Central memory CD8-positive, alpha-beta T cell (primary cell): ENCODE measurements around the gene SPATA45.
"Not testable (repeated sequence)": the region's sequence is repeated elsewhere in the genome, so short reads cannot be mapped to it uniquely, and the experiment has no call there.

Experiments
- ATAC-seq: fragments of 150-1000 bp; cut with Tn5 transposase; replicated peaks from 2 replicates; pipeline ENCODE4 v1.10.0; 2022; ENCODE audit warnings: mild to moderate bottlenecking, moderate FRiP score, moderate number of reproducible peaks; ENCODE audit not compliant: poor library complexity, severe bottlenecking; ENCODE audit errors: extremely low read depth
- DNase-seq, 2 donors: peaks; one replicate each; pipeline ENCODE4 v3.0.0; 2021; ENCODE audit warnings: low spot score in 2 of 2
- H3K27ac Mint-ChIP-seq: one replicate; pipeline ENCODE4 v1.8.0; 2022; ENCODE audit warnings: low read depth, mild to moderate bottlenecking, moderate library complexity, mixed read lengths
- H3K27me3 Mint-ChIP-seq: one replicate; pipeline ENCODE4 v1.8.0; 2022; ENCODE audit warnings: mixed read lengths
- H3K36me3 Mint-ChIP-seq: one replicate; pipeline ENCODE4 v1.8.0; 2022; ENCODE audit warnings: mild to moderate bottlenecking, moderate library complexity, mixed read lengths; ENCODE audit not compliant: insufficient read depth
- H3K4me1 Mint-ChIP-seq: one replicate; pipeline ENCODE4 v1.8.0; 2022; ENCODE audit warnings: mixed read lengths
- H3K4me3 Mint-ChIP-seq: one replicate; pipeline ENCODE4 v1.8.0; 2022; ENCODE audit warnings: mild to moderate bottlenecking, moderate library complexity, mixed read lengths
- H3K9me3 Mint-ChIP-seq: one replicate; pipeline ENCODE4 v1.8.0; 2022; ENCODE audit warnings: mixed read lengths

Gene SPATA45

DNA sequence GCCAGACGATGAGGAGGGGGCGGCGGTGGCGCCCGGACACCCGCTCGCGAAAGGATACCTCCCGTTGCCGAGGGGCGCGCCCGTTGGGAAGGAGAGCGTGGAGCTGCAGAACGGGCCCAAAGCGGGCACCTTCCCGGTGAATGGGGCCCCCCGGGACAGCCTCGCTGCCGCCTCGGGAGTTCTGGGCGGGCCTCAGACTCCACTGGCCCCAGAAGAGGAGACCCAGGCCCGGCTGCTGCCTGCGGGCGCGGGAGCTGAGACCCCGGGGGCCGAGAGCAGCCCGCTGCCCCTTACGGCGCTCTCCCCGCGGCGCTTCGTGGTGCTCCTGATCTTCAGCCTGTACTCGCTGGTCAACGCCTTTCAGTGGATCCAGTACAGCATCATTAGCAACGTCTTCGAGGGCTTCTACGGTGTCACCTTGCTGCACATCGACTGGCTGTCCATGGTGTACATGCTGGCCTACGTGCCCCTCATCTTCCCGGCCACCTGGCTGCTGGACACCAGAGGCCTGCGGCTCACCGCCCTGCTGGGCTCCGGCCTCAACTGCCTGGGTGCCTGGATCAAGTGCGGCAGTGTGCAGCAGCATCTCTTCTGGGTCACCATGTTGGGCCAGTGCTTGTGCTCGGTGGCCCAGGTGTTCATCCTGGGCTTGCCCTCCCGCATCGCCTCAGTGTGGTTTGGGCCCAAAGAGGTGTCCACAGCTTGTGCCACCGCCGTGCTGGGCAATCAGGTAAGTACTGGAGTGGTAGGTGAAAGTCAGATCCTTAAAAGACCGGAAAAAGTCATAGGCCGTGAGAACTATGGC, 11.2 kb upstream of the SPATA45 start:
- no peak overlapping the region for H3K4me3 Mint-ChIP-seq
- no peaks in the 10 kb centered on the region for H3K9me3 Mint-ChIP-seq
- H3K4me1 Mint-ChIP-seq = peaks cover 26% of the 10 kb centered on the region
- no peaks in the 10 kb centered on the region for H3K27me3 Mint-ChIP-seq
- H3K36me3 Mint-ChIP-seq = peaks cover 5% of the 10 kb centered on the region
- H3K27ac Mint-ChIP-seq = peak overlapping the region; percentile 87
- peak; percentile 22 for ATAC-seq
- peak in 1 of 2 donors; percentile 14 for DNase-seq

- no peaks in the 10 kb centered on the region for H3K9me3 Mint-ChIP-seq
- peak within 1 kb of the TSS; percentile 87 for H3K27ac Mint-ChIP-seq
- peaks cover 23% of the 10 kb centered on the region for H3K4me1 Mint-ChIP-seq
- H3K4me3 Mint-ChIP-seq = no peak within 1 kb of the TSS
- ATAC-seq (peak; percentile 96), DNase-seq (peak; percentile 80)
- peaks cover 5% of the 10 kb centered on the region for H3K36me3 Mint-ChIP-seq
- H3K27me3 Mint-ChIP-seq = no peaks in the 10 kb centered on the region
These were observed 10.6 kb upstream of the SPATA45 start, which contains the start of gene FLVCR1 for GRCh38 chr1:212857992-212858460. Gene FLVCR1 (plus strand): TSS chr1:212858275. CDS start chr1:212858453, 178 bp downstream.

DNA sequence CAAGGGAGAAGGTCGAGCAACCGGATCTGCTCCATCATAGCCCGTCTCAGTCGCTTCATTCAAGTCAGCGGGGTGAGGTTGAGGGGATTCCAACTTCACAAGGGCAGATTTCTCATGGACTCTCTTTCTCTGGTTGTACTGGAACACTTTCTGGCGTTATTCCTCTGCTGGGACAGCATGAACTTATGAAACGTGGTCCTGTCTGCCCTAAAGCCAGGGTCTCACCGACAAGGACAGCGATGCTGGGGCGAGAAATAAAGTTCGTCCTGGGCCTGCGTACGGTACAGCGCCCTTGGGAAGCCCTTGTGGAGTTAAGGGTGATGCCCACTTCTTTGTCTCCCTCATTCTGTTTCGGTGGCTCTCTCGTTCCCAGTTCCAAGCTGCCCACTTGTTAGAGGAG, 9.3 kb upstream of the SPATA45 start:
- Mint-ChIP-seq H3K4me3 (no peak overlapping the region), H3K27ac (no peak overlapping the region)

GRCh38 chr1:212853658-212854057, 6.2 kb upstream of the SPATA45 start:
- Mint-ChIP-seq H3K36me3 (peaks cover 5% of the 10 kb centered on the region), H3K4me3 (no peak overlapping the region), H3K27ac (no peak overlapping the region), H3K27me3 (no peaks in the 10 kb centered on the region), H3K4me1 (peaks cover 12% of the 10 kb centered on the region), H3K9me3 (no peaks in the 10 kb centered on the region)
- no peak for ATAC-seq
- no peak for DNase-seq

More for the DNA sequence above, 9.3 kb upstream of the SPATA45 start:
- no peaks in the 10 kb centered on the region for H3K27me3 Mint-ChIP-seq
- no peaks in the 10 kb centered on the region for H3K9me3 Mint-ChIP-seq
- peaks cover 19% of the 10 kb centered on the region for H3K4me1 Mint-ChIP-seq
- H3K36me3 Mint-ChIP-seq = peaks cover 5% of the 10 kb centered on the region
- DNase-seq (no peak), ATAC-seq (no peak)

- Mint-ChIP-seq H3K4me3 (no peak overlapping the region), H3K27me3 (no peaks in the 10 kb centered on the region), H3K9me3 (no peaks in the 10 kb centered on the region), H3K27ac (no peak overlapping the region), H3K4me1 (peaks cover 6% of the 10 kb centered on the region), H3K36me3 (no peaks in the 10 kb centered on the region)
- DNase-seq (no peak), ATAC-seq (no peak)
These were observed 4.7 kb upstream of the SPATA45 start for GRCh38 chr1:212852105-212852688.

GRCh38 chr1:212844521-212844920, 2.9 kb downstream of the SPATA45 start:
- H3K4me3 Mint-ChIP-seq, H3K27me3 Mint-ChIP-seq, ATAC-seq, H3K4me1 Mint-ChIP-seq, H3K27ac Mint-ChIP-seq, H3K36me3 Mint-ChIP-seq, DNase-seq, H3K9me3 Mint-ChIP-seq: not testable (repeated sequence)

GRCh38 chr1:212838145-212838544, 9.3 kb downstream of the SPATA45 start:
- DNase-seq = no peak
- no peaks in the 10 kb centered on the region for H3K9me3 Mint-ChIP-seq
- H3K27me3 Mint-ChIP-seq = no peaks in the 10 kb centered on the region
- H3K36me3 Mint-ChIP-seq = peaks cover 3% of the 10 kb centered on the region
- ATAC-seq = no peak
- H3K4me1 Mint-ChIP-seq = peaks cover 9% of the 10 kb centered on the region
- H3K27ac Mint-ChIP-seq = no peak overlapping the region
- no peak overlapping the region for H3K4me3 Mint-ChIP-seq

GRCh38 chr1:212833211-212834207, 13.9 kb downstream of the SPATA45 start:
- H3K27me3 Mint-ChIP-seq, H3K4me1 Mint-ChIP-seq, H3K27ac Mint-ChIP-seq, DNase-seq, H3K36me3 Mint-ChIP-seq, H3K9me3 Mint-ChIP-seq: not testable (repeated sequence)
- H3K4me3 Mint-ChIP-seq = peak overlapping the region; percentile 1
- peak; percentile 91 for ATAC-seq

- Mint-ChIP-seq H3K4me3 (no peak overlapping the region), H3K27ac (no peak overlapping the region), H3K27me3 (peaks cover 14% of the 10 kb centered on the region), H3K9me3 (peaks cover 14% of the 10 kb centered on the region), H3K36me3 (no peaks in the 10 kb centered on the region), H3K4me1 (no peaks in the 10 kb centered on the region)
- DNase-seq (no peak), ATAC-seq (no peak)
These were observed 19.1 kb downstream of the SPATA45 start for GRCh38 chr1:212828395-212828794.

- no peaks in the 10 kb centered on the region for H3K4me1 Mint-ChIP-seq
- peaks cover 14% of the 10 kb centered on the region for H3K9me3 Mint-ChIP-seq
- H3K4me3 Mint-ChIP-seq = no peak overlapping the region
- DNase-seq = no peak
- no peaks in the 10 kb centered on the region for H3K36me3 Mint-ChIP-seq
- no peak for ATAC-seq
- no peak overlapping the region for H3K27ac Mint-ChIP-seq
- peaks cover 14% of the 10 kb centered on the region for H3K27me3 Mint-ChIP-seq
These were observed 19.6 kb downstream of the SPATA45 start for GRCh38 chr1:212827831-212828278.

GRCh38 chr1:212827171-212827776, 20.2 kb downstream of the SPATA45 start:
- Mint-ChIP-seq H3K27ac (no peak overlapping the region), H3K27me3 (peaks cover 14% of the 10 kb centered on the region), H3K4me1 (no peaks in the 10 kb centered on the region), H3K36me3 (no peaks in the 10 kb centered on the region), H3K9me3 (peaks cover 14% of the 10 kb centered on the region), H3K4me3 (no peak overlapping the region)
- no peak for DNase-seq
- ATAC-seq = no peak
